HepG2 (cell line): ENCODE results near the gene CLCN4. TPM values are rescaled to one million over a fixed set of nuclear protein-coding genes. Genes with fewer than 3 reads are reported as not detected.

Experiments used
- ATAC-seq: fragments of 200-7000 bp; cut with Tn5 transposase; 3 replicates; pipeline ENCODE4 v1.9.1; 2020; ENCODE audit warnings: mild to moderate bottlenecking, moderate library complexity
- BruUV-seq: library from RNA; stranded (reverse); fragments of 400-500 nt; replicated peaks from 2 replicates; lab custom pipeline; 2021; lab: Mats Ljungman, UMichigan
- CTCF ChIA-PET: fragments of 300-600 bp; formaldehyde crosslinking; extraction: SDS; loops from one replicate; lab custom pipeline; 2021; ENCODE audit warnings: low total read pairs, inconsistent platforms, low intra/inter-chr PET ratio; lab: Yijun Ruan, JAX
- POLR2A ChIA-PET: fragments of 350-600 bp; sonication (Branson Sonifier 250); formaldehyde crosslinking; loops from one replicate; lab custom pipeline; 2020; ENCODE audit warnings: antibody characterized with exemption, inconsistent platforms; lab: Yijun Ruan, JAX
- DNase-seq: peaks from one replicate; pipeline ENCODE4 v3.0.0-alpha.2; 2015; ENCODE audit warnings: low spot score
- FAIRE-seq: peaks from 3 replicates; lab custom pipeline; 2011; peaks lifted over from hg19 to GRCh38; lab: Jason Lieb, UNC
- H2AFZ ChIP-seq: one replicate; pipeline ENCODE4 v1.6.1; 2011; ENCODE audit warnings: low read length, inconsistent platforms
- H3K27ac ChIP-seq: fragments of 300-600 bp; 3 replicates; pipeline ENCODE4 v1.8.0; 2011; ENCODE audit warnings: mixed run types, mild to moderate bottlenecking, mixed read lengths, low read length, inconsistent platforms; ENCODE audit not compliant: insufficient read depth; ENCODE audit errors: extremely low read length
- H3K27me3 ChIP-seq, 2 experiments: fragments of 200-600 bp in 1 of 2; 2 replicates in 1 of 2; 3 replicates in 1 of 2; pipeline versions ENCODE4 v1.6.0 to v1.8.0; 2011; ENCODE audit warnings: low read length in 2 of 2, mild to moderate bottlenecking in 2 of 2, moderate library complexity in 2 of 2, inconsistent platforms in 1 of 2; ENCODE audit not compliant: insufficient read depth in 2 of 2, control insufficient read depth in 1 of 2
- H3K36me3 ChIP-seq, 2 experiments: fragments of 200-600 bp in 1 of 2; replicated peaks in 1 of 2; 2 replicates in 1 of 2; 3 replicates in 1 of 2; pipeline versions ENCODE4 v1.5.1 to v1.8.0; 2011; ENCODE audit warnings: low read length in 2 of 2, inconsistent platforms in 1 of 2; ENCODE audit not compliant: insufficient read depth in 2 of 2, control insufficient read depth in 1 of 2
- H3K4me1 ChIP-seq: 2 replicates; pipeline ENCODE4 v1.5.1; 2012; ENCODE audit warnings: low read length, inconsistent platforms; ENCODE audit not compliant: insufficient read depth
- H3K4me2 ChIP-seq: 2 replicates; pipeline ENCODE4 v1.6.0; 2011; ENCODE audit warnings: low read depth, low read length, inconsistent platforms
- H3K4me3 ChIP-seq, 3 experiments: fragments of 200-600 bp in 1 of 3; sonication (generic), shearing (Covaris generic) in 1 of 3; replicated peaks in 1 of 3; 2 replicates each; pipeline ENCODE4 v1.5.1; 2011 to 2016; ENCODE audit warnings: low read length in 3 of 3, inconsistent platforms in 2 of 3, low read depth in 2 of 3, mild to moderate bottlenecking in 2 of 3, control low read depth in 1 of 3, mixed read lengths in 1 of 3; ENCODE audit not compliant: insufficient read depth in 1 of 3
- H3K79me2 ChIP-seq: one replicate; pipeline ENCODE4 v1.6.1; 2011; ENCODE audit warnings: low read length, inconsistent platforms; ENCODE audit not compliant: insufficient read depth
- H3K9ac ChIP-seq: 2 replicates; pipeline ENCODE4 v1.6.0; 2011; ENCODE audit warnings: mild to moderate bottlenecking, low read depth, low read length, inconsistent platforms; ENCODE audit not compliant: insufficient read depth
- H3K9me3 ChIP-seq: 2 replicates; pipeline ENCODE4 v1.5.1; 2012; ENCODE audit warnings: mild to moderate bottlenecking, low read length
- H4K20me1 ChIP-seq: 2 replicates; pipeline ENCODE4 v1.6.0; 2011; ENCODE audit warnings: inconsistent platforms, mild to moderate bottlenecking, low read length, moderate library complexity; ENCODE audit not compliant: insufficient read depth
- CAMTA2 ChIP-seq: sonication (generic); formaldehyde crosslinking; IDR thresholded peaks from 2 replicates; pipeline ENCODE4 v1.4.0; 2020; ENCODE audit warnings: mild to moderate bottlenecking, missing genetic modification reagents, borderline replicate concordance
- FUBP1 ChIP-seq: sonication (generic); formaldehyde crosslinking; IDR thresholded peaks from 2 replicates; pipeline ENCODE4 v1.5.1; 2020; ENCODE audit warnings: missing genetic modification reagents, mild to moderate bottlenecking, borderline replicate concordance
- SMYD3 ChIP-seq: sonication (generic); formaldehyde crosslinking; IDR thresholded peaks from 2 replicates; pipeline ENCODE4 v1.8.1; 2023; ENCODE audit warnings: mild to moderate bottlenecking, missing genetic modification reagents
- ZNF44 ChIP-seq: sonication (generic); formaldehyde crosslinking; IDR thresholded peaks from 2 replicates; pipeline ENCODE4 v1.5.1; 2020; ENCODE audit warnings: mild to moderate bottlenecking, missing genetic modification reagents
- ZNF496 ChIP-seq: sonication (generic); formaldehyde crosslinking; IDR thresholded peaks from 2 replicates; pipeline ENCODE4 v1.8.1; 2023; ENCODE audit warnings: mild to moderate bottlenecking, moderate library complexity, missing genetic modification reagents; ENCODE audit not compliant: insufficient replicate concordance
- ZNF777 ChIP-seq: sonication (generic); formaldehyde crosslinking; IDR thresholded peaks from 2 replicates; pipeline ENCODE4 v1.4.0; 2020; ENCODE audit warnings: missing genetic modification reagents
- WGBS: methylation state at CpG from one replicate; pipeline ENCODE4 v1.1.6; 2017; ENCODE audit warnings: low lambda C conversion rate; 5-methylcytosine and 5-hydroxymethylcytosine counted together
- in situ Hi-C: cut with HindIII; loops from 2 replicates; pipeline ENCODE4 v1.10.0; 2017; ENCODE audit warnings: low pct_unique_long_range_greater_than_20kb; ENCODE audit not compliant: extremely low pct_ligation_motif_present
- intact Hi-C: fragments of 100-400 bp; cut with micrococcal nuclease; formaldehyde crosslinking; loops from one replicate; pipeline ENCODE4 v1.10.0; 2022; ENCODE audit not compliant: unreplicated experiment
- polyA plus RNA-seq, 8 experiments: library from polyadenylated mRNA; depleted of rRNA in 3 of 8; stranded (reverse) in 7 of 8; unstranded in 1 of 8; fragments of >200 nt; fragmentation: Illumina TruSeq in 4 of 8; extraction: Trizol in 4 of 8; gene quantifications; 2 replicates each; pipeline versions ENCODE4 v1.2.1 to v1.2.3, GENCODE V29; 2011 to 2016; ENCODE audit warnings: low read depth in 4 of 8, missing spikeins in 1 of 8, mixed read lengths in 1 of 8; ENCODE audit not compliant: insufficient read depth in 1 of 8
- total RNA-seq, 5 experiments: library from RNA; depleted of rRNA; stranded (reverse); fragments of >200 nt; fragmentation: Illumina TruSeq; extraction: Trizol; gene quantifications; 2 replicates each; pipeline ENCODE4 v1.2.3, GENCODE V29; 2016; ENCODE audit warnings: low read depth in 1 of 5

Gene CLCN4
- total and polyA plus RNA-seq, 2 of the 13 experiments (the other 11 are each of a cell fraction or from before 2014, with no cell fraction given), result 1.8 to 2.5 TPM

GRCh38 chrX:10184411-10184810 lies 27.6 kb downstream of the CLCN4 start:
- no peaks in the 10 kb centered on the region for H3K27me3 ChIP-seq
- FAIRE-seq, result no peak
- BruUV-seq, result no TSS peak
- no peak for DNase-seq
- no peak for TF ChIP-seq SMYD3 (CRISPR knock-in tag)
- TF ChIP-seq ZNF496 (CRISPR knock-in tag), result no peak
- TF ChIP-seq CAMTA2 (CRISPR knock-in tag), result no peak
- TF ChIP-seq ZNF777, result no peak
- no peak for TF ChIP-seq ZNF44 (CRISPR knock-in tag)
- no peaks in the 10 kb centered on the region for H3K36me3 ChIP-seq
- H3K4me2 ChIP-seq, result no peak overlapping the region
- WGBS, result 94% methylated on average over 2 of the region's 2 CpGs
- H3K4me3 ChIP-seq, result no peak overlapping the region
- H3K9ac ChIP-seq, result no peak overlapping the region
- ChIA-PET POLR2A (no interaction called here), CTCF (no interaction called here)
- H3K4me1 ChIP-seq, result no peaks in the 10 kb centered on the region
- in situ Hi-C loops, result no loop called here
- ATAC-seq, result no peak
- no peaks in the 10 kb centered on the region for H3K9me3 ChIP-seq
- H2AFZ ChIP-seq, result no peak overlapping the region
- intact Hi-C loops, result no loop called here
- H3K79me2 ChIP-seq, result no peaks in the 10 kb centered on the region
- H3K27ac ChIP-seq, result no peak overlapping the region
- H4K20me1 ChIP-seq, result no peaks in the 10 kb centered on the region

GRCh38 chrX:10186355-10186754 lies 29.6 kb downstream of the CLCN4 start:
- Histone ChIP-seq H3K79me2 (no peaks in the 10 kb centered on the region), H3K4me1 (peaks cover 10% of the 10 kb centered on the region), H3K27ac (no peak overlapping the region), H4K20me1 (no peaks in the 10 kb centered on the region), H3K9ac (no peak overlapping the region), H2AFZ (no peak overlapping the region), H3K4me2 (no peak overlapping the region)
- POLR2A ChIA-PET, result no interaction called here
- BruUV-seq, result no TSS peak
- WGBS, result 100% methylated on average over 1 of the region's 9 CpGs
- ATAC-seq (no peak), DNase-seq (no peak)
- intact Hi-C loops, result no loop called here
- no peak for TF ChIP-seq FUBP1 (CRISPR knock-in tag)
- TF ChIP-seq, all 625 proteins: peak for 0
- Histone ChIP-seq H3K27me3 (no peaks in the 10 kb centered on the region), H3K36me3 (no peaks in the 10 kb centered on the region), H3K9me3 (no peaks in the 10 kb centered on the region), H3K4me3 (no peak overlapping the region)
- in situ Hi-C loops, result no loop called here
- CTCF ChIA-PET, result no interaction called here
- FAIRE-seq, result no peak
